ENCODE data around the gene HMX1. TPM values are rescaled to one million over a fixed set of nuclear protein-coding genes. Genes with fewer than 3 reads are reported as not detected.
A peak's percentile ranks its signal among the peaks of the same experiment; 100 is the strongest.

The HMX1 gene
- total and polyA plus RNA-seq, 5 donors = not detected

DNA sequence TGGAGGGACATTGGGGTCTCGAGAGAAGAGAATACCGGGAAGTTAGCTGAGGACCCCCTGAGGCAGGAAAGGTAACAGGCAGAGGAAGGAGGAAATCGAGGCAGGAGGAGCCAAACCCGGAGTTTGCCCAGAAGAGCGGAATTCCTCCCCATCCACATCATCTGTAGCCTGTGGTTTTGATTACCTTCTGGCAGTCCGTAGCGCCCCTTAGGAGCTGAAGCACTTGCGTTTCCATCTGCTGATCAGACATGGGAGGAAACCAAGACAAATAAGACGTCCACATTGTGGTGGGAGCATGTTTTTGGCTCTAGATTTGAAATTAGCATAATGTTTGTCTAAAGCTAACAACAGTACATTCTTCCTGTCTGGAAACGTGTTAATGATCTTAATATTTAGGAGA lies 26.8 kb upstream of the HMX1 start:
- no peaks in the 10 kb centered on the region for H3K27me3 ChIP-seq (ENCODE audit: control insufficient read depth, insufficient read depth)

DNA sequence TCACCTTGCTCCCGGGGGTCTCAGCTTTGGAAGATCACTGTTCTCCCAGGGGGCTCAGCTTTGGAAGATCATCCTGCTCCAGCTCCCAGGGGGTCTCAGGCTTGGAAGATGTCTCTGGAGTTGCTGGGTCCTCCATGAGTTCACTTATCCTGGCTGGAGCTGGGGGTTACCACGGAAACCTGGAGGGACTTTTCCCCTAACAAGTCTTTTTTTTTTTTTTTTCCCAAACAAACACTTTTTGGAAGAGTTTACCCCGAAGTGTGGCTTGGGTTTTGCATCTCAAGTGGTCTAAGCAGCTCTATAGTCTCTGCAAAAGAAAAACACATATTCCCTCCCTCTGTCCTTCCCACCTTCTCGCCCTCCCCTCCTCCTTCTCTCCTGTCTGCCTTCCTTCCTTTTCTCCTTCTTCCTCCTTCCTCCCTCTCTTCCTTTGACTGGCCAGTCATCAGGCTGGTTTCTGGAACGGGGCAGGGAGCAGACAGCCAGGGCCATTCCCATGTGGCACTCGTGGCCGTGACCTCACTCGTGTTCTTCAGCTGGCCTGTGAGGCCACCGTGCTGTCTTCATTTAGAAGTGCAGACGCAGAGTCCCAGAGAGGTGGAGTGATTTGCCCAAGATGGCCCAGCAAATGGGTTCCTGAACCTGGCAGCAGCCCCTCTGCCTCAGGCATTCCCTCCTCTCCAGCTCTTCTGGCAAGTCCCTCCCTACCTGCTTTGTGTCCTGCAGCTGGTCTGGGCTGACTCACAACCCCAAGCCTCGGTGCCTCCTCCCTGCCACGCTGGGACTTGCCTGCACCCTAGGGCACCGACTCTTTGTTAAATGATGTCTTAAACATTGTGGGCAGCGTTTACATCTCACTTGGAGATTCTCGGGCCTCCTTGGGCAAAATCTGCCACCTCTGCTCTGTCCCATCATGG lies 25.9 kb upstream of the HMX1 start:
- intact Hi-C loops (cut with DNase I) = no loop called here
- H3K4me3 ChIP-seq (ENCODE audit: low read length) = no peak overlapping the region
- peaks cover 4% of the 10 kb centered on the region for H3K9me3 ChIP-seq (ENCODE audit: control insufficient read depth, low read length)
- H3K4me1 ChIP-seq (ENCODE audit: control insufficient read depth, insufficient read depth, low read length) = no peaks in the 10 kb centered on the region
- no peaks in the 10 kb centered on the region for H3K27me3 ChIP-seq (ENCODE audit: control insufficient read depth, insufficient read depth)
- ATAC-seq (no peak), DNase-seq (peak in 1 of 3 donors; percentile 14)
- no peak overlapping the region for H3K27ac ChIP-seq (ENCODE audit: low read length)
- WGBS = 26% methylated on average over 15 of the region's 15 CpGs

More for the DNA sequence above, 26.8 kb upstream of the HMX1 start:
- Histone ChIP-seq H3K9me3 (ENCODE audit: control insufficient read depth, low read length) (peaks cover 4% of the 10 kb centered on the region), H3K27ac (ENCODE audit: low read length) (no peak overlapping the region), H3K4me1 (ENCODE audit: control insufficient read depth, insufficient read depth, low read length) (no peaks in the 10 kb centered on the region), H3K4me3 (ENCODE audit: low read length) (no peak overlapping the region)
- DNase-seq (no peak), ATAC-seq (no peak)
- intact Hi-C loops (cut with DNase I) = no loop called here
- 49% methylated on average over 10 of the region's 10 CpGs for WGBS

DNA sequence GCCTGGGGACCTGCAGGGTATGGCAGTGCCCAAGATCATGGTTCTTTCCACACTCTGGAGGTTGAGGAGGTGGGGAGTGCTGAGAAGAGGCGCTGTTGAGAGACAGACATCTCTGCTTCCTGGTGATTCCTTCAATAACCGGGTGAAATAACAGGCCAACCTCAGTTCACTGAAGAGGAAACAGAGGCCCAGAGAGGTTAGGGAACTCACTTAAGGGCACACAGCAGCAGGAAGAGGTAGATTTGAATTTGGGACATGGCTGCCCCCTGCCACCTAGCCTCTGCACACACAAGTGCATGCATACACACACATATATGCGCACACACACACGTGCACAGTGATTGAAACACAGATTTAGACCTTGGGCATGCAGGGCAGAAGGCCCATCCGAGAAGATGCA lies 24.9 kb upstream of the HMX1 start:
- H3K4me3 ChIP-seq (ENCODE audit: low read length) = no peak overlapping the region
- peaks cover 4% of the 10 kb centered on the region for H3K9me3 ChIP-seq (ENCODE audit: control insufficient read depth, low read length)
- WGBS = 50% methylated on average over 5 of the region's 5 CpGs
- ATAC-seq (no peak), DNase-seq (no peak)
- no peaks in the 10 kb centered on the region for H3K27me3 ChIP-seq (ENCODE audit: control insufficient read depth, insufficient read depth)
- no peaks in the 10 kb centered on the region for H3K4me1 ChIP-seq (ENCODE audit: control insufficient read depth, insufficient read depth, low read length)
- no peak overlapping the region for H3K27ac ChIP-seq (ENCODE audit: low read length)
- intact Hi-C loops (cut with DNase I) = no loop called here

DNA sequence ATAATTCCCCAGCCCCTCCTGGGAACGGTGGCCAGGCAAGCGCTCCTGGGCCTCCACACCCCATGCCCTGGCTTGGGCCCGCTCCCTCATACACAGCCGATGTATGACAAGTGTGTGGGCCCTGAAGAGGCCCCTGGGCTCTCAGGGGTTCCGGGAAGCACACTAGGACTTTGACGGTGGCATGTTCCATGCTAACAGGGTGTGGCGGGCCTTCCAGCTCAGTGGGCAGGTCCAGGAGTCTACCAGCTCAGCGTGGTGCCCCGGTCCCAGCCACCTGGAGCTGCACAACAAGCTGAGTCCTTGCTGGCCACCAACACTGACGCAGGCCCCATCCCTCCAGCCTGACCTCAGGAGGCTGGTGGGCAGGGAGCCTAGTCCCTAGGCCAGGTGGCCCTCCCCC lies 24.4 kb upstream of the HMX1 start:
- Histone ChIP-seq H3K4me3 (ENCODE audit: low read length) (no peak overlapping the region), H3K4me1 (ENCODE audit: control insufficient read depth, insufficient read depth, low read length) (no peaks in the 10 kb centered on the region), H3K27ac (ENCODE audit: low read length) (no peak overlapping the region), H3K27me3 (ENCODE audit: control insufficient read depth, insufficient read depth) (no peaks in the 10 kb centered on the region), H3K9me3 (ENCODE audit: control insufficient read depth, low read length) (peaks cover 4% of the 10 kb centered on the region)
- peak in 1 of 3 donors; percentile 24 for DNase-seq
- WGBS = 79% methylated on average over 10 of the region's 10 CpGs
- intact Hi-C loops (cut with DNase I) = no loop called here
- ATAC-seq = no peak

DNA sequence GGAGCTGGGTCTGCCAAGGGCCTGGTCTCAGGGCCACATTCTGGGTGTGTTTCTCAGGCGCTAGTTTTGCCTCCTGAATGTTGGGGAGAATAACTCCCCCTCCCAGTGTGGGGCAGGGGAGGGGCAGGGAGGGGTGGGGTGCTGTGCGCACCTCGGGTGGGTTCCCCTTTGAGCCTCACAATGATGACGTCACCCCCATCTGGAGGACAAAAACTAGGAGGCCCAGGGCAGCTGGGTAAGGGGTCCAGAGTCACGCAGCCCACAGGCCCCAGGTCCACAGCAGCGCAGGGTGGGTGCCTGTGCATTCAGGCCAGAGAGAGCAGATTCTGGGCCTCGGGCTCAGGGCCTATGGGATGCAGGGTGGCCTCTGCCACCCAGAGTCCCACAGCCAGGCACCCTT lies 23.7 kb upstream of the HMX1 start:
- 74% methylated on average over 7 of the region's 7 CpGs for WGBS
- no peak overlapping the region for H3K4me3 ChIP-seq (ENCODE audit: low read length)
- H3K27me3 ChIP-seq (ENCODE audit: control insufficient read depth, insufficient read depth) = no peaks in the 10 kb centered on the region
- ATAC-seq = no peak
- no peak overlapping the region for H3K27ac ChIP-seq (ENCODE audit: low read length)
- no peaks in the 10 kb centered on the region for H3K9me3 ChIP-seq (ENCODE audit: control insufficient read depth, low read length)
- intact Hi-C loops (cut with DNase I) = no loop called here
- peak in 1 of 3 donors; percentile 36 for DNase-seq
- H3K4me1 ChIP-seq (ENCODE audit: control insufficient read depth, insufficient read depth, low read length) = no peaks in the 10 kb centered on the region

DNA sequence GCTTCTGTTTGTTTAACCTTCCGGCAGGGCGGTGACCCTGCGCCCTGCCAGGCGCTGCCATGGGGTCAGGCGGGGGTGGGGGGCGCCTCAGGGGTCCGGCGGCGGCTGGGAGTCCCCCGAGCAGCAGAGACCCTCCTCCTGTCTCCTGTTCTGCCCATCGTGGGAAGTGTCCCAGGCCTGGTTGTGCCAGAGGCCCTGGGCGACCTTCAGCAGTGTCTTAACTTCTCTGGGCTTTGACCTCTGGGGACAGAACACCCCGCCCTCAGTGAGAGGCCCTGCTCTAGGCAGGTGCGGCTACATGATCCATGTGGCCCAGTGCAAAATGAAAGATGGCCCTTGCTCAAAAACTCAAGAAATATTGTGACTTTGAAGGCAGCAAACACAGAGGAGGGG lies 22.8 kb upstream of the HMX1 start:
- intact Hi-C loops (cut with DNase I) = no loop called here
- H3K4me3 ChIP-seq (ENCODE audit: low read length) = no peak overlapping the region
- no peaks in the 10 kb centered on the region for H3K27me3 ChIP-seq (ENCODE audit: control insufficient read depth, insufficient read depth)
- no peaks in the 10 kb centered on the region for H3K4me1 ChIP-seq (ENCODE audit: control insufficient read depth, insufficient read depth, low read length)
- 10% methylated on average over 14 of the region's 14 CpGs for WGBS
- no peaks in the 10 kb centered on the region for H3K9me3 ChIP-seq (ENCODE audit: control insufficient read depth, low read length)
- H3K27ac ChIP-seq (ENCODE audit: low read length) = no peak overlapping the region
- DNase-seq = no peak
- ATAC-seq = no peak

DNA sequence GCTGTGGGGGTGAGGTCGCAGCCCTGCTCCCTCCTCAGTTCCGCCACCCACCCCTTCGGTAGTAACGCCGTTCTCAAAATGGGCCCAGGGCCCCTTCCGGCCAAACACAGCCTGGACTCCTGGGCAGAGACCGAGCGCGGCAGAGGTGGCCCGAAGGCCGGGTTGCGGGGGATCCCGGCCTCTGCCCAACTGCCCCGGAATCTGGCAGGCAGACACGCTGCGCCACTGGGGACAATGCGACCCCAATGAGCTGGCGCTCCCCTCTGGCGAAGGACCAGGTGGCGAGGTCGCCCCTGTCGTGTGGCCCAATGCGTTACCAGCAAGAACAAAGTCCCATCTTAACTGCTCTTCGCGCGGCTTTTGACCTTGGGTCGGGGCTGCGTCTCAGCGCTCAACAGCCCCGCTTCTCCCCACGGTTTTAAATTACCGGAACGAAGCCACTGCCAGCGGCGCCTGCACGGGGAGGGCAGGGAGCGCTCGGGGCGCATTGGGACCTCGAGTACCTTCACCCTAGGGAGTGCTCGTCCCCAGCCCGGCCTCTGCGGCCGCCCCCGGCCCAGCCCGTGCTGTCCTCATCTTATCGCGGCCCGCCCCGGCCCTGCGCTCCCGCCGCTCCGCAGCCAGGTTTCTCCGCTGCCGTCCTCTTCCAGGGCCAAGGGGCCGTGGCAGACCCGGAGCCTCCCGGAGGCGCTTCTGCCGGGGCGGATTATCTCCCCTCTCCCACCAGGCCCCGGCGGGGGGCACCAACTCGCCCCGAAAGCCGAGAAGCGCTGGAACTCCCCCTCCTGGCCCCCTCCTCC lies 22.2 kb upstream of the HMX1 start:
- H3K4me1 ChIP-seq (ENCODE audit: control insufficient read depth, insufficient read depth, low read length) = no peaks in the 10 kb centered on the region
- H3K9me3 ChIP-seq (ENCODE audit: control insufficient read depth, low read length) = no peaks in the 10 kb centered on the region
- ATAC-seq = no peak
- under 1% methylated on average over 68 of the region's 68 CpGs for WGBS
- intact Hi-C loops (cut with DNase I) = no loop called here
- no peak overlapping the region for H3K27ac ChIP-seq (ENCODE audit: low read length)
- no peak overlapping the region for H3K4me3 ChIP-seq (ENCODE audit: low read length)
- peak in 1 of 3 donors; percentile 45 for DNase-seq
- no peaks in the 10 kb centered on the region for H3K27me3 ChIP-seq (ENCODE audit: control insufficient read depth, insufficient read depth)

DNA sequence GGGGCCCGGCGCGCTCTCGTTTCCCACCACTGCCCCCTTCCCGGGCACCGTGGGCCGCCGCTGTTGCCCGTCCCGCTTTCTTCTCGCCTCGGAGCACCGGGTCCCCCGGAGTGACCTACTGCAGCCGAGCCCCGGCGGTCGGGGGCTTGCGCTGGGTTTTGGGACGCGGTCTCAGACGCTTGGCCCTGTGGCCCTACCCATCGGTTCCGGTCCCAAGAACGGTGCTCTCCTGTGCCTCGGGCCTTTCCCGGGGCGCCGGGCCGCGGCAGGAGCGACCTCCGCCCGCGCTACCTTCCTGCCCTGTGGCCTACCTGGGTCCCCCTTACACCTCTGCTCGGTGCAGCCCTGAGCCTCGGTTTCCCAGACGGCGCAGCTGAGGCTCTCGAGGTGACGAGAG lies 21.6 kb upstream of the HMX1 start:
- intact Hi-C loops (cut with DNase I) = no loop called here
- peak in 1 of 3 donors; percentile 33 for DNase-seq
- H3K9me3 ChIP-seq (ENCODE audit: control insufficient read depth, low read length) = no peaks in the 10 kb centered on the region
- no peaks in the 10 kb centered on the region for H3K27me3 ChIP-seq (ENCODE audit: control insufficient read depth, insufficient read depth)
- H3K27ac ChIP-seq (ENCODE audit: low read length) = no peak overlapping the region
- H3K4me3 ChIP-seq (ENCODE audit: low read length) = no peak overlapping the region
- 1% methylated on average over 41 of the region's 41 CpGs for whole genome bisulfite sequencing
- ATAC-seq = no peak
- no peaks in the 10 kb centered on the region for H3K4me1 ChIP-seq (ENCODE audit: control insufficient read depth, insufficient read depth, low read length)

DNA sequence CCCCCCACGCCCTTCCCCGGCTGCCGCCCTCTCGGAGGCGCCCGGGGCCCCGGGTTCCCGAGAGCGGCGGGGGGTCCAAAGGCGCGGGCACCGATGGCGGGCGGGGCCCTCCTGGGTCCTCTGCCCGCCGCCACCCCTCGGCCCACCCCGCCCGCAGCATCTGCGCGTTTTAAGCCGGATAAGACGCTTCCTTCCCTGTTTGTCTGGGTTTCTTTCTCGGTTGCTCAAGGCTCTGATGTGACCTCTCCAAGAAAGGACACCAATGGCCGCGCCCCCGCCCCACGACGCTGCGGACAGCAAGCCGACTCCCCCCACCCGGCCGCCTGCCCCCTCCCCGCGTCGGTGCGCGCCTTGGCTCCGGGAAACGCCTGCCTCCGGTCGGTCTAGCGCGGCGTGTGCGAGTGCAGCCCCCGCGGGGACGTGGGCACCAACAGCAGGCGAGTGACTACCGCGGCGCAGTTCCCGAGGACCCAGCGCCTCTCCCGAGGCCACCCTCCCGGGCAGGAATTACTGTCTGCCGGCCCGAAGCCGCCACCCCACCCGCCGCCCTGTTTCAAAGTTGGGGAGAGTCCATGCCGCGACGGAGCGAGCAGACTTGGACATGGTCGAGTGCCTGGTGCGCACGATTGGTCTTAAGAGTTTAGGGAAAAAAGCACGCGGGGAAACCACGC lies 21.1 kb upstream of the HMX1 start:
- DNase-seq = peak in 1 of 3 donors; percentile 30
- intact Hi-C loops (cut with DNase I) = no loop called here
- H3K27ac ChIP-seq (ENCODE audit: low read length) = no peak overlapping the region
- ATAC-seq = no peak
- H3K27me3 ChIP-seq (ENCODE audit: control insufficient read depth, insufficient read depth) = no peaks in the 10 kb centered on the region
- H3K4me3 ChIP-seq (ENCODE audit: low read length) = no peak overlapping the region
- H3K4me1 ChIP-seq (ENCODE audit: control insufficient read depth, insufficient read depth, low read length) = no peaks in the 10 kb centered on the region
- H3K9me3 ChIP-seq (ENCODE audit: control insufficient read depth, low read length) = no peaks in the 10 kb centered on the region
- WGBS = under 1% methylated on average over 73 of the region's 73 CpGs

DNA sequence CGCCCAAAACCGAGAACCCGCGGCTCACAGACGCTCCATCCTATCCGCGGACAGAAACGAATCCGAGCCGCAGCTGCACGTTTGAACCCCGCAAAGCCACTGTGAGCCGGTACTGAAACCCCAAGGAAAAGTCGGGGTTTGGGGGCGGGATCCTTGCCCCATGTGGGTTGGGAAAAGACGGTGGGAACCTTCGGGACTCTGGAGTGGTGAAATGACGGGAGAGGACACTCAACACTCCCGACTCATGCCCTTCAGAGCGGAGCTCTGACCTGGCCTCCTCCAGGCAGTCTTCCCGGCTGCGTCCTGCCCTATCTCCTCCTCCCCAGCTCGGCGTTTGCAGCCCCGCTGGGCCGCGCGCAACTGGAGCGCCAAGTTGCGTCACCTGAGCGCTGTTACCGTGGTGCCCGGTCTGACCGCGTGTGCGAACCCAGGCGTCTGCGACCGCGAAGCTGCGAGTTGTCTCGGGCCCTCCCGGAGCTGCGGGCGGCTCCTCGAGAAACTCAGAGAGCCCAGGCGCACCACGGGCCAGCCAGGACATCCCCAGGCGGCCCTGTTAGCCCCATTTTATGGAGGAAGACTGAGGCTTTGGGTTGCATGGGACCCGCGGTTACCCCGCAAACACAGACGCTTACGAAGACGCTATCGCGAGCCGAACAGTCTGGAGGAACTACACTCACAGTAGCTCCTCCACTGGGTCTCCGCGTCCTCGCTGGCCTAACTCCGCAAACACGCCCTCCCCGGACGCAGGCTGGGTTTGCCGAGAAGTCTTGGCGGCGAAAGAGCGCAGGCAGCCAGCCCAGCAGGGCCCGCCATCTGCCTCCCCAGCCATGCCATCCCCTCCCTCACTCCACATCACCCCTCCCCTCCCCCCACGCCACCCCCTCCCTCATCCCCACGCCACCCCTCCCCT lies 20.3 kb upstream of the HMX1 start:
- H3K4me1 ChIP-seq (ENCODE audit: control insufficient read depth, insufficient read depth, low read length) = no peaks in the 10 kb centered on the region
- WGBS = 3% methylated on average over 72 of the region's 72 CpGs
- intact Hi-C loops (cut with DNase I) = no loop called here
- ATAC-seq = no peak
- H3K27me3 ChIP-seq (ENCODE audit: control insufficient read depth, insufficient read depth) = no peaks in the 10 kb centered on the region
- no peak overlapping the region for H3K27ac ChIP-seq (ENCODE audit: low read length)
- H3K9me3 ChIP-seq (ENCODE audit: control insufficient read depth, low read length) = no peaks in the 10 kb centered on the region
- peak in 1 of 3 donors; percentile 33 for DNase-seq
- no peak overlapping the region for H3K4me3 ChIP-seq (ENCODE audit: low read length)

Data from right cardiac atrium (tissue), 5 donors.